NT2/D1 (cell line): ENCODE results near the gene PRKAG2.

Experiments used
- YY1 ChIP-seq: IDR thresholded peaks from 2 replicates; pipeline ENCODE4 v1.6.1; 2011; ENCODE audit not compliant: insufficient read length, insufficient read depth
- ZNF274 ChIP-seq: IDR thresholded peaks from 2 replicates; pipeline ENCODE4 v1.6.1; 2011; ENCODE audit warnings: mild to moderate bottlenecking, low read depth, low read length

GRCh38 chr7:151871189-151871735, 5.7 kb downstream of the PRKAG2 start:
- TF ChIP-seq YY1 = no peak
- TF ChIP-seq ZNF274 = no peak
